ENCODE measurements around the gene KDELR1.

DNA sequence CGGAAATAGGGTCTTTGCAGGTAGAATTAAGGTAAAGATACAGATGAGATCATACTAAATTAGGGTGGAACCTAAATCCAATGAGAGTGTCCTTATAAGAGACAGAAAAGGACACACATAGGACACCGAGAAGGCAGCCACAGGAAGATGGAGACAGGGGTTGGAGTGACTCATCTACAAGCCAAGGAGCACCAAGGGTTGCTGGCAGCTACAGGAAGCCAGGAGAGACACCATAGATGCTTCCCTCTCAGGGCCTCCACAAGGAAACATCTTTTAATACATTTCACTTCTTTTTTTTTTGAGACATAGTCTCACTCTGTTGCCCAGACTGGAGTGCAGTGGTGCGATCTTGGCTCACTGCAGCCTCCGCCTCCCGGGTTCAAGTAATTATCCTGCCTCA is 37.7 kb downstream of the KDELR1 start:
- TF ChIP-seq, protein P1, sequence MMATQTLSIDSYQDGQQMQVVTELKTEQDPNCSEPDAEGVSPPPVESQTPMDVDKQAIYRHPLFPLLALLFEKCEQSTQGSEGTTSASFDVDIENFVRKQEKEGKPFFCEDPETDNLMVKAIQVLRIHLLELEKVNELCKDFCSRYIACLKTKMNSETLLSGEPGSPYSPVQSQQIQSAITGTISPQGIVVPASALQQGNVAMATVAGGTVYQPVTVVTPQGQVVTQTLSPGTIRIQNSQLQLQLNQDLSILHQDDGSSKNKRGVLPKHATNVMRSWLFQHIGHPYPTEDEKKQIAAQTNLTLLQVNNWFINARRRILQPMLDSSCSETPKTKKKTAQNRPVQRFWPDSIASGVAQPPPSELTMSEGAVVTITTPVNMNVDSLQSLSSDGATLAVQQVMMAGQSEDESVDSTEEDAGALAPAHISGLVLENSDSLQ (IDR thresholded peaks at IDR 0.05), result no peak
- TF ChIP-seq, protein P2, sequence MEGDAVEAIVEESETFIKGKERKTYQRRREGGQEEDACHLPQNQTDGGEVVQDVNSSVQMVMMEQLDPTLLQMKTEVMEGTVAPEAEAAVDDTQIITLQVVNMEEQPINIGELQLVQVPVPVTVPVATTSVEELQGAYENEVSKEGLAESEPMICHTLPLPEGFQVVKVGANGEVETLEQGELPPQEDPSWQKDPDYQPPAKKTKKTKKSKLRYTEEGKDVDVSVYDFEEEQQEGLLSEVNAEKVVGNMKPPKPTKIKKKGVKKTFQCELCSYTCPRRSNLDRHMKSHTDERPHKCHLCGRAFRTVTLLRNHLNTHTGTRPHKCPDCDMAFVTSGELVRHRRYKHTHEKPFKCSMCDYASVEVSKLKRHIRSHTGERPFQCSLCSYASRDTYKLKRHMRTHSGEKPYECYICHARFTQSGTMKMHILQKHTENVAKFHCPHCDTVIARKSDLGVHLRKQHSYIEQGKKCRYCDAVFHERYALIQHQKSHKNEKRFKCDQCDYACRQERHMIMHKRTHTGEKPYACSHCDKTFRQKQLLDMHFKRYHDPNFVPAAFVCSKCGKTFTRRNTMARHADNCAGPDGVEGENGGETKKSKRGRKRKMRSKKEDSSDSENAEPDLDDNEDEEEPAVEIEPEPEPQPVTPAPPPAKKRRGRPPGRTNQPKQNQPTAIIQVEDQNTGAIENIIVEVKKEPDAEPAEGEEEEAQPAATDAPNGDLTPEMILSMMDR (IDR thresholded peaks at IDR 0.05 in 2 of 3, conservative IDR thresholded peaks at IDR 0.05 in 1 of 3; ENCODE audit: insufficient read depth in 2 of 3, low read depth in 1 of 3, low read length in 3 of 3), result no peak
- TF ChIP-seq SREBF2 (CRISPR knock-in tag; IDR thresholded peaks at IDR 0.05) (no peak), GABPB2 (CRISPR knock-in tag; conservative IDR thresholded peaks at IDR 0.05) (no peak), SETDB1 (IDR thresholded peaks at IDR 0.05; ENCODE audit: low read length) (no peak), ZNF311 (CRISPR knock-in tag; IDR thresholded peaks at IDR 0.05) (no peak), ZNF384 (IDR thresholded peaks at IDR 0.05; ENCODE audit: low read depth, low read length) (no peak), CBFB (CRISPR knock-in tag; IDR thresholded peaks at IDR 0.05) (no peak)

Data from K562 (cell line).